HepG2 (cell line): Measurements from ENCODE around the gene ZNF217. TPM values are rescaled to one million over a fixed set of nuclear protein-coding genes. Genes with fewer than 3 reads are reported as not detected.

Experiments
- ATAC-seq: fragments of 200-7000 bp; cut with Tn5 transposase; 3 replicates; pipeline ENCODE4 v1.9.1; 2020; ENCODE audit warnings: mild to moderate bottlenecking, moderate library complexity
- BruUV-seq: library from RNA; stranded (reverse); fragments of 400-500 nt; replicated peaks from 2 replicates; lab custom pipeline; 2021; lab: Mats Ljungman, UMichigan
- CTCF ChIA-PET: fragments of 300-600 bp; formaldehyde crosslinking; extraction: SDS; loops from one replicate; lab custom pipeline; 2021; ENCODE audit warnings: low total read pairs, inconsistent platforms, low intra/inter-chr PET ratio; lab: Yijun Ruan, JAX
- POLR2A ChIA-PET: fragments of 350-600 bp; sonication (Branson Sonifier 250); formaldehyde crosslinking; loops from one replicate; lab custom pipeline; 2020; ENCODE audit warnings: antibody characterized with exemption, inconsistent platforms; lab: Yijun Ruan, JAX
- DNase-seq: peaks from one replicate; pipeline ENCODE4 v3.0.0-alpha.2; 2015; ENCODE audit warnings: low spot score
- FAIRE-seq: peaks from 3 replicates; lab custom pipeline; 2011; peaks lifted over from hg19 to GRCh38; lab: Jason Lieb, UNC
- H2AFZ ChIP-seq: one replicate; pipeline ENCODE4 v1.6.1; 2011; ENCODE audit warnings: low read length, inconsistent platforms
- H3K27ac ChIP-seq: fragments of 300-600 bp; 3 replicates; pipeline ENCODE4 v1.8.0; 2011; ENCODE audit warnings: mixed run types, mild to moderate bottlenecking, mixed read lengths, low read length, inconsistent platforms; ENCODE audit not compliant: insufficient read depth; ENCODE audit errors: extremely low read length
- H3K27me3 ChIP-seq, 2 experiments: fragments of 200-600 bp in 1 of 2; 2 replicates in 1 of 2; 3 replicates in 1 of 2; pipeline versions ENCODE4 v1.6.0 to v1.8.0; 2011; ENCODE audit warnings: low read length in 2 of 2, mild to moderate bottlenecking in 2 of 2, moderate library complexity in 2 of 2, inconsistent platforms in 1 of 2; ENCODE audit not compliant: insufficient read depth in 2 of 2, control insufficient read depth in 1 of 2
- H3K36me3 ChIP-seq, 2 experiments: fragments of 200-600 bp in 1 of 2; replicated peaks in 1 of 2; 2 replicates in 1 of 2; 3 replicates in 1 of 2; pipeline versions ENCODE4 v1.5.1 to v1.8.0; 2011; ENCODE audit warnings: low read length in 2 of 2, inconsistent platforms in 1 of 2; ENCODE audit not compliant: insufficient read depth in 2 of 2, control insufficient read depth in 1 of 2
- H3K4me1 ChIP-seq: 2 replicates; pipeline ENCODE4 v1.5.1; 2012; ENCODE audit warnings: low read length, inconsistent platforms; ENCODE audit not compliant: insufficient read depth
- H3K4me2 ChIP-seq: 2 replicates; pipeline ENCODE4 v1.6.0; 2011; ENCODE audit warnings: low read depth, low read length, inconsistent platforms
- H3K4me3 ChIP-seq, 3 experiments: fragments of 200-600 bp in 1 of 3; sonication (generic), shearing (Covaris generic) in 1 of 3; replicated peaks in 1 of 3; 2 replicates each; pipeline ENCODE4 v1.5.1; 2011 to 2016; ENCODE audit warnings: low read length in 3 of 3, inconsistent platforms in 2 of 3, low read depth in 2 of 3, mild to moderate bottlenecking in 2 of 3, control low read depth in 1 of 3, mixed read lengths in 1 of 3; ENCODE audit not compliant: insufficient read depth in 1 of 3
- H3K79me2 ChIP-seq: one replicate; pipeline ENCODE4 v1.6.1; 2011; ENCODE audit warnings: low read length, inconsistent platforms; ENCODE audit not compliant: insufficient read depth
- H3K9ac ChIP-seq: 2 replicates; pipeline ENCODE4 v1.6.0; 2011; ENCODE audit warnings: mild to moderate bottlenecking, low read depth, low read length, inconsistent platforms; ENCODE audit not compliant: insufficient read depth
- H3K9me3 ChIP-seq: 2 replicates; pipeline ENCODE4 v1.5.1; 2012; ENCODE audit warnings: mild to moderate bottlenecking, low read length
- H4K20me1 ChIP-seq: 2 replicates; pipeline ENCODE4 v1.6.0; 2011; ENCODE audit warnings: inconsistent platforms, mild to moderate bottlenecking, low read length, moderate library complexity; ENCODE audit not compliant: insufficient read depth
- ATF4 ChIP-seq, 2 experiments: fragments of 450-650 bp in 1 of 2; sonication (generic) in 1 of 2; formaldehyde crosslinking; IDR thresholded peaks; 2 replicates each; pipeline versions ENCODE4 v1.5.0 to v1.8.0; 2020 to 2022; ENCODE audit warnings: mild to moderate bottlenecking in 1 of 2, missing genetic modification reagents in 1 of 2
- DBP ChIP-seq: sonication (generic); formaldehyde crosslinking; IDR thresholded peaks from 2 replicates; pipeline ENCODE4 v1.4.0; 2020; ENCODE audit warnings: missing genetic modification reagents; ENCODE audit errors: not compliant biosample characterization
- DMTF1 ChIP-seq: sonication (generic); formaldehyde crosslinking; IDR thresholded peaks from 2 replicates; pipeline ENCODE4 v1.4.0; 2020; ENCODE audit warnings: mild to moderate bottlenecking, missing genetic modification reagents
- ISL2 ChIP-seq: sonication (generic); formaldehyde crosslinking; IDR thresholded peaks from 2 replicates; pipeline ENCODE4 v1.5.0; 2020; ENCODE audit warnings: missing genetic modification reagents
- KAT7 ChIP-seq: IDR thresholded peaks from 2 replicates; pipeline ENCODE4 v1.6.1; 2018; ENCODE audit warnings: borderline replicate concordance, missing compliant biosample characterization
- PAF1 ChIP-seq: IDR thresholded peaks from 2 replicates; pipeline ENCODE4 v1.6.1; 2016; ENCODE audit warnings: missing genetic modification reagents, missing compliant biosample characterization
- PATZ1 ChIP-seq: sonication (generic); formaldehyde crosslinking; IDR thresholded peaks from 2 replicates; pipeline ENCODE4 v1.4.0; 2020; ENCODE audit warnings: missing genetic modification reagents
- PHF5A ChIP-seq: IDR thresholded peaks from one replicate; pipeline ENCODE4 v1.6.1; 2018; ENCODE audit warnings: low read depth, missing genetic modification reagents; ENCODE audit not compliant: unreplicated experiment
- POLR2G ChIP-seq: fragments of 200-400 bp; formaldehyde crosslinking; IDR thresholded peaks from 2 replicates; pipeline ENCODE4 v1.6.1; 2018; ENCODE audit warnings: mild to moderate bottlenecking, low read depth, low read length, moderate library complexity
- RBAK ChIP-seq: sonication (generic); formaldehyde crosslinking; IDR thresholded peaks from 2 replicates; pipeline ENCODE4 v1.5.1; 2020; ENCODE audit warnings: mild to moderate bottlenecking, missing genetic modification reagents
- RBM22 ChIP-seq: fragments of 200-400 bp; formaldehyde crosslinking; optimal IDR thresholded peaks from 2 replicates; pipeline ENCODE3; 2017; ENCODE audit warnings: mild to moderate bottlenecking, low read length, moderate library complexity
- REXO4 ChIP-seq: sonication (generic); formaldehyde crosslinking; IDR thresholded peaks from 2 replicates; pipeline ENCODE4 v1.8.0; 2022; ENCODE audit warnings: missing genetic modification reagents, mild to moderate bottlenecking, borderline replicate concordance
- RFX1 ChIP-seq: fragments of 450-650 bp; IDR thresholded peaks from 2 replicates; pipeline ENCODE4 v1.6.1; 2017
- SKI ChIP-seq: fragments of 450-650 bp; IDR thresholded peaks from one replicate; pipeline ENCODE4 v1.6.1; 2018; ENCODE audit warnings: mild to moderate bottlenecking; ENCODE audit not compliant: partially characterized antibody
- SOX6 ChIP-seq, 2 experiments: fragments of 450-650 bp in 1 of 2; sonication (generic) in 1 of 2; formaldehyde crosslinking in 1 of 2; IDR thresholded peaks; 2 replicates each; pipeline versions ENCODE4 v1.4.0 to v1.6.1; 2017 to 2020; ENCODE audit warnings: antibody characterized with exemption in 1 of 2, mild to moderate bottlenecking in 1 of 2, missing genetic modification reagents in 1 of 2
- TOPORS ChIP-seq: sonication (generic); formaldehyde crosslinking; IDR thresholded peaks from 2 replicates; pipeline ENCODE4 v1.8.0; 2023; ENCODE audit warnings: mild to moderate bottlenecking, missing genetic modification reagents
- ZC3H4 ChIP-seq: sonication (generic); formaldehyde crosslinking; IDR thresholded peaks from 2 replicates; pipeline ENCODE4 v1.4.0; 2020; ENCODE audit warnings: missing genetic modification reagents, borderline replicate concordance
- ZFP1 ChIP-seq: IDR thresholded peaks from 2 replicates; pipeline ENCODE4 v1.6.1; 2016
- ZNF431 ChIP-seq: sonication (generic); formaldehyde crosslinking; IDR thresholded peaks from 2 replicates; pipeline ENCODE4 v1.9.0; 2022; ENCODE audit warnings: missing genetic modification reagents, low read depth, mild to moderate bottlenecking, borderline replicate concordance
- ZNF557 ChIP-seq: sonication (generic); formaldehyde crosslinking; IDR thresholded peaks from 2 replicates; pipeline ENCODE4 v1.4.0; 2020; ENCODE audit warnings: missing genetic modification reagents
- ZNF564 ChIP-seq: sonication (generic); formaldehyde crosslinking; IDR thresholded peaks from 2 replicates; pipeline ENCODE4 v1.8.1; 2023; ENCODE audit warnings: mild to moderate bottlenecking, missing genetic modification reagents
- WGBS: methylation state at CpG from one replicate; pipeline ENCODE4 v1.1.6; 2017; ENCODE audit warnings: low lambda C conversion rate; 5-methylcytosine and 5-hydroxymethylcytosine counted together
- in situ Hi-C: cut with HindIII; loops from 2 replicates; pipeline ENCODE4 v1.10.0; 2017; ENCODE audit warnings: low pct_unique_long_range_greater_than_20kb; ENCODE audit not compliant: extremely low pct_ligation_motif_present
- intact Hi-C: fragments of 100-400 bp; cut with micrococcal nuclease; formaldehyde crosslinking; loops from one replicate; pipeline ENCODE4 v1.10.0; 2022; ENCODE audit not compliant: unreplicated experiment
- polyA plus RNA-seq, 8 experiments: library from polyadenylated mRNA; depleted of rRNA in 3 of 8; stranded (reverse) in 7 of 8; unstranded in 1 of 8; fragments of >200 nt; fragmentation: Illumina TruSeq in 4 of 8; extraction: Trizol in 4 of 8; gene quantifications; 2 replicates each; pipeline versions ENCODE4 v1.2.1 to v1.2.3, GENCODE V29; 2011 to 2016; ENCODE audit warnings: low read depth in 4 of 8, missing spikeins in 1 of 8, mixed read lengths in 1 of 8; ENCODE audit not compliant: insufficient read depth in 1 of 8
- total RNA-seq, 5 experiments: library from RNA; depleted of rRNA; stranded (reverse); fragments of >200 nt; fragmentation: Illumina TruSeq; extraction: Trizol; gene quantifications; 2 replicates each; pipeline ENCODE4 v1.2.3, GENCODE V29; 2016; ENCODE audit warnings: low read depth in 1 of 5

ZNF217 gene
- total and polyA plus RNA-seq, 2 of the 13 experiments (the other 11 are each of a cell fraction or from before 2014, with no cell fraction given), result 22.3 to 29.8 TPM

GRCh38 chr20:53565254-53565653 is 28.4 kb downstream of the ZNF217 start:
- no peak overlapping the region for H2AFZ ChIP-seq
- peaks cover 17 to 49% of the 10 kb centered on the region in 2 experiments for H3K36me3 ChIP-seq
- intact Hi-C loops, result no loop called here
- DNase-seq, result no peak
- peaks cover 3% of the 10 kb centered on the region; the same call in 1 of the 2 replicates for H4K20me1 ChIP-seq
- CTCF ChIA-PET, result no interaction called here
- H3K4me3 ChIP-seq, result no peak overlapping the region
- FAIRE-seq, result no peak
- H3K27me3 ChIP-seq, result no peaks in the 10 kb centered on the region
- H3K4me2 ChIP-seq, result no peak overlapping the region
- in situ Hi-C loops, result no loop called here
- peaks cover 13% of the 10 kb centered on the region for H3K79me2 ChIP-seq
- POLR2A ChIA-PET, result interaction anchor here (1.1 kb wide), 1 partner anchor 108 kb away, joined by 3 read pairs; no protein-coding TSS in a partner anchor
- no TSS peak for BruUV-seq
- H3K9me3 ChIP-seq, result no peaks in the 10 kb centered on the region
- no peak for ATAC-seq
- no peak overlapping the region for H3K27ac ChIP-seq
- 97% methylated on average over 11 of the region's 11 CpGs for WGBS
- no peak overlapping the region for H3K9ac ChIP-seq
- H3K4me1 ChIP-seq, result peaks cover 6% of the 10 kb centered on the region
- TF ChIP-seq ZFP1 (CRISPR knock-in tag) (no peak), ISL2 (CRISPR knock-in tag) (no peak), ZC3H4 (CRISPR knock-in tag) (no peak), SOX6 (IDR thresholded peaks at IDR 0.05) (no peak), SOX6 (CRISPR knock-in tag; IDR thresholded peaks at IDR 0.05) (no peak), RBAK (no peak), PATZ1 (CRISPR knock-in tag) (no peak), ZNF431 (CRISPR knock-in tag) (no peak), PAF1 (CRISPR knock-in tag) (peak; percentile 64; the same call in 1 of the 2 replicates), REXO4 (CRISPR knock-in tag) (no peak), DMTF1 (no peak), KAT7 (CRISPR knock-in tag) (no peak), DBP (CRISPR knock-in tag) (no peak), ATF4 (CRISPR knock-in tag; IDR thresholded peaks at IDR 0.05) (no peak), ZNF564 (CRISPR knock-in tag) (no peak), RBM22 (peak; percentile 67), POLR2G (peak; percentile 54), TOPORS (CRISPR knock-in tag) (no peak), SKI (no peak), PHF5A (CRISPR knock-in tag) (no peak), ZNF557 (no peak), RFX1 (no peak)
